Neural progenitor cell (in vitro differentiated cells): Measurements from ENCODE around the gene BMP2K. TPM values are rescaled to one million over a fixed set of nuclear protein-coding genes. Genes with fewer than 3 reads are reported as not detected.

ENCODE experiments used
- DNase-seq: peaks from one replicate; pipeline ENCODE4 v3.0.0-alpha.2; 2016; ENCODE audit warnings: low spot score
- H2AFZ ChIP-seq: fragments of 200-600 bp; sonication (generic); replicated peaks from 2 replicates; pipeline ENCODE4 v1.6.1; 2016; ENCODE audit warnings: antibody characterized with exemption
- H3F3A ChIP-seq: fragments of 200-600 bp; sonication (generic); 2 replicates; pipeline ENCODE4 v1.6.1; 2016; ENCODE audit warnings: antibody characterized with exemption, low read depth
- H3K27ac ChIP-seq: fragments of 200-600 bp; sonication (generic); 2 replicates; pipeline ENCODE4 v1.5.1; 2016; ENCODE audit warnings: mild to moderate bottlenecking
- H3K27me3 ChIP-seq: fragments of 200-600 bp; sonication (generic); 2 replicates; pipeline ENCODE4 v1.6.1; 2016; ENCODE audit warnings: mild to moderate bottlenecking, moderate library complexity
- H3K36me3 ChIP-seq: fragments of 200-600 bp; sonication (generic); 2 replicates; pipeline ENCODE4 v1.5.1; 2016
- H3K4me1 ChIP-seq: fragments of 200-600 bp; sonication (generic); 2 replicates; pipeline ENCODE4 v1.6.1; 2016; ENCODE audit warnings: mixed run types
- H3K4me2 ChIP-seq: fragments of 200-600 bp; sonication (generic); 2 replicates; pipeline ENCODE4 v1.6.1; 2016
- H3K4me3 ChIP-seq: fragments of 200-600 bp; sonication (generic); 2 replicates; pipeline ENCODE4 v1.5.1; 2016
- H3K79me2 ChIP-seq: fragments of 200-600 bp; sonication (generic); 2 replicates; pipeline ENCODE4 v1.6.1; 2016; ENCODE audit warnings: low read depth
- H3K9ac ChIP-seq: fragments of 200-600 bp; sonication (generic); 2 replicates; pipeline ENCODE4 v1.6.1; 2016
- H3K9me3 ChIP-seq: fragments of 200-600 bp; sonication (generic); 2 replicates; pipeline ENCODE4 v1.5.1; 2016; ENCODE audit warnings: low read depth
- H4K20me1 ChIP-seq: fragments of 200-600 bp; sonication (generic); 2 replicates; pipeline ENCODE4 v1.6.1; 2016; ENCODE audit warnings: low read depth
- H3K27ac Mint-ChIP-seq: 3 replicates; pipeline ENCODE4 v1.8.0; 2021; ENCODE audit warnings: mixed read lengths
- H3K27me3 Mint-ChIP-seq: 2 replicates; pipeline ENCODE4 v1.8.0; 2022; ENCODE audit warnings: low read depth, mild to moderate bottlenecking, inconsistent platforms, moderate library complexity, mixed read lengths; ENCODE audit not compliant: insufficient read depth
- H3K36me3 Mint-ChIP-seq: 3 replicates; pipeline ENCODE4 v1.8.0; 2021; ENCODE audit warnings: mixed read lengths
- H3K4me1 Mint-ChIP-seq: 3 replicates; pipeline ENCODE4 v1.8.0; 2021; ENCODE audit warnings: mixed read lengths
- H3K4me3 Mint-ChIP-seq: 3 replicates; pipeline ENCODE4 v1.8.0; 2021; ENCODE audit warnings: mild to moderate bottlenecking, moderate library complexity, mixed read lengths
- H3K9me3 Mint-ChIP-seq: 3 replicates; pipeline ENCODE4 v1.8.0; 2020; ENCODE audit warnings: mixed read lengths
- CTCF ChIP-seq: fragments of 200-600 bp; sonication (generic); IDR thresholded peaks from 2 replicates; pipeline ENCODE4 v1.5.1; 2017; ENCODE audit warnings: antibody characterized with exemption, mild to moderate bottlenecking
- EZH2 ChIP-seq: fragments of 200-600 bp; sonication (generic); IDR thresholded peaks from 2 replicates; pipeline ENCODE4 v1.6.1; 2017; ENCODE audit warnings: antibody characterized with exemption, mild to moderate bottlenecking, moderate library complexity
- EZH2phosphoT487 ChIP-seq: fragments of 200-600 bp; sonication (generic); IDR thresholded peaks from 2 replicates; pipeline ENCODE4 v1.6.1; 2017; ENCODE audit warnings: antibody characterized with exemption
- total RNA-seq: library from RNA; depleted of rRNA; stranded (reverse); fragments of >200 nt; gene quantifications from 2 replicates; pipeline ENCODE4 v1.2.3, GENCODE V29; 2015; ENCODE audit warnings: low replicate concordance

The BMP2K gene
- total RNA-seq, 1 donor from 2014 or later = 62.0 TPM

- DNase-seq = no peak
- H3K9me3 Mint-ChIP-seq = no peaks in the 10 kb centered on the region
- no peaks in the 10 kb centered on the region for H3K36me3 ChIP-seq
- TF ChIP-seq EZH2 = no peak
- TF ChIP-seq CTCF = no peak
- TF ChIP-seq EZH2phosphoT487 = no peak
- no peak overlapping the region for H2AFZ ChIP-seq
- no peaks in the 10 kb centered on the region for H3K36me3 Mint-ChIP-seq
- no peak overlapping the region for H3K4me3 Mint-ChIP-seq
- H3K27me3 ChIP-seq = no peaks in the 10 kb centered on the region
- H3K9me3 ChIP-seq = no peaks in the 10 kb centered on the region
- no peaks in the 10 kb centered on the region for H3K27me3 Mint-ChIP-seq
- no peak overlapping the region for H3K27ac ChIP-seq
- H3K4me1 Mint-ChIP-seq = no peaks in the 10 kb centered on the region
- no peak overlapping the region for H3K9ac ChIP-seq
- H3K4me3 ChIP-seq = no peak overlapping the region
- no peaks in the 10 kb centered on the region for H3F3A ChIP-seq
- H3K27ac Mint-ChIP-seq = no peak overlapping the region
- H3K4me1 ChIP-seq = peaks cover 4% of the 10 kb centered on the region
- H4K20me1 ChIP-seq = no peaks in the 10 kb centered on the region
- H3K4me2 ChIP-seq = no peak overlapping the region
- no peaks in the 10 kb centered on the region for H3K79me2 ChIP-seq
These were observed 41.5 kb upstream of the BMP2K start for GRCh38 chr4:78734441-78735162.

- Histone ChIP-seq H2AFZ (no peak overlapping the region), H3K36me3 (no peaks in the 10 kb centered on the region), H4K20me1 (no peaks in the 10 kb centered on the region), H3K27me3 (no peaks in the 10 kb centered on the region), H3K4me3 (no peak overlapping the region), H3K9ac (no peak overlapping the region), H3K9me3 (no peaks in the 10 kb centered on the region), H3K27ac (no peak overlapping the region), H3K4me1 (peaks cover 4% of the 10 kb centered on the region), H3K4me2 (no peak overlapping the region), H3K79me2 (no peaks in the 10 kb centered on the region), H3F3A (no peaks in the 10 kb centered on the region)
- no peak for TF ChIP-seq EZH2
- TF ChIP-seq EZH2phosphoT487 = no peak
- TF ChIP-seq CTCF = no peak
- no peak for DNase-seq
- H3K36me3 Mint-ChIP-seq = no peaks in the 10 kb centered on the region
- H3K27ac Mint-ChIP-seq = no peak overlapping the region
- H3K9me3 Mint-ChIP-seq = no peaks in the 10 kb centered on the region
- no peak overlapping the region for H3K4me3 Mint-ChIP-seq
- H3K4me1 Mint-ChIP-seq = no peaks in the 10 kb centered on the region
- H3K27me3 Mint-ChIP-seq = no peaks in the 10 kb centered on the region
These were observed 40.5 kb upstream of the BMP2K start for GRCh38 chr4:78735697-78736096.

- no peak for DNase-seq
- no peaks in the 10 kb centered on the region for H3K27me3 Mint-ChIP-seq
- no peaks in the 10 kb centered on the region for H3K9me3 ChIP-seq
- no peak overlapping the region for H3K9ac ChIP-seq
- no peaks in the 10 kb centered on the region for H3K36me3 ChIP-seq
- no peak overlapping the region for H3K4me3 Mint-ChIP-seq
- TF ChIP-seq EZH2phosphoT487 (no peak), EZH2 (no peak), CTCF (no peak)
- H3K4me2 ChIP-seq = no peak overlapping the region
- H3K4me3 ChIP-seq = no peak overlapping the region
- H2AFZ ChIP-seq = no peak overlapping the region
- no peaks in the 10 kb centered on the region for H3K9me3 Mint-ChIP-seq
- H4K20me1 ChIP-seq = no peaks in the 10 kb centered on the region
- H3K27ac ChIP-seq = no peak overlapping the region
- H3K27me3 ChIP-seq = no peaks in the 10 kb centered on the region
- peaks cover 4% of the 10 kb centered on the region for H3K4me1 ChIP-seq
- no peaks in the 10 kb centered on the region for H3K79me2 ChIP-seq
- H3K27ac Mint-ChIP-seq = no peak overlapping the region
- H3K36me3 Mint-ChIP-seq = no peaks in the 10 kb centered on the region
- H3F3A ChIP-seq = no peaks in the 10 kb centered on the region
- H3K4me1 Mint-ChIP-seq = no peaks in the 10 kb centered on the region
These were observed 39.1 kb upstream of the BMP2K start for GRCh38 chr4:78737035-78737434.
